Measurements from ENCODE around the gene MYL6B. TPM values are rescaled to one million over a fixed set of nuclear protein-coding genes. Genes with fewer than 3 reads are reported as not detected.
"Not testable (repeated sequence)": the region's sequence is repeated elsewhere in the genome, so short reads cannot be mapped to it uniquely, and the experiment has no call there.

The MYL6B gene
- polyA plus RNA-seq, 4 donors: 24.8 to 49.7 (median 29.9) TPM

GRCh38 chr12:56152756-56153677 is 630 bp downstream of the MYL6B start:
- Histone ChIP-seq H3K27ac (ENCODE audit: low read depth in 1 of 3, low read length in 2 of 3) (peak overlapping the region; percentile 6 to 96 (median 86)), H3K27me3 (ENCODE audit: control insufficient read depth in 3 of 3, insufficient read depth in 3 of 3, low read length in 3 of 3) (no peaks in the 10 kb centered on the region), H3K9me3 (ENCODE audit: control insufficient read depth in 2 of 2, insufficient read depth in 1 of 2, low read depth in 1 of 2, low read length in 1 of 2) (no peaks in the 10 kb centered on the region), H3K36me3 (ENCODE audit: control insufficient read depth in 3 of 3, insufficient read depth in 2 of 3, low read depth in 1 of 3, low read length in 3 of 3) (peaks cover 0 to 23% (median 5%) of the 10 kb centered on the region in 3 donors), H3K4me1 (ENCODE audit: control insufficient read depth in 3 of 3, insufficient read depth in 2 of 3, low read depth in 1 of 3, low read length in 2 of 3) (peaks cover 4 to 38% (median 7%) of the 10 kb centered on the region in 3 donors), H3K4me3 (ENCODE audit: low read depth in 1 of 3, low read length in 3 of 3) (peak overlapping the region; percentile 49 to 54 (median 52))
- FAIRE-seq: no peak
- WGBS, 3 donors: 3 to 10% (median 10%) methylated on average over 8 of the region's 8 CpGs
- peak in 1 of 2 donors; percentile 51 for DNase-seq

DNA sequence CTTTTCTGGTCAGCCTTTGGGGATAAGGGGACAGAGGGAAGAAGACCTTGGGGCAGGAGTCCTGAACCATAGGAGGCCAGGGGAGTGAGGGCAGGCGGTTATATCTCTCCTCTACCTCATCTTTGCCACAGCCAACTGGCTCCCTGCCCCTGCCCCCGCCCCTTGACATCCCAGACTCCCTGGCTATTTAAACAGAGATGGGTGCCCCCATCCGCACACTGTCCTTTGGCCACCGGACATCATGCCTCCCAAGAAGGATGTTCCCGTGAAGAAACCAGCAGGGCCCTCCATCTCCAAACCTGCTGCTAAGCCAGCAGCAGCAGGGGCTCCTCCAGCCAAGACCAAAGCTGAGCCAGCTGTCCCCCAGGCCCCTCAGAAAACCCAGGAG is 1.3 kb downstream of the MYL6B start:
- Histone ChIP-seq H3K9me3 (ENCODE audit: control insufficient read depth in 2 of 2, insufficient read depth in 1 of 2, low read depth in 1 of 2, low read length in 1 of 2) (no peaks in the 10 kb centered on the region), H3K4me3 (ENCODE audit: low read depth in 1 of 3, low read length in 3 of 3) (no peak overlapping the region), H3K27me3 (ENCODE audit: control insufficient read depth in 3 of 3, insufficient read depth in 3 of 3, low read length in 3 of 3) (no peaks in the 10 kb centered on the region), H3K4me1 (ENCODE audit: control insufficient read depth in 3 of 3, insufficient read depth in 2 of 3, low read depth in 1 of 3, low read length in 2 of 3) (peaks cover 4 to 38% (median 7%) of the 10 kb centered on the region in 3 donors), H3K36me3 (ENCODE audit: control insufficient read depth in 3 of 3, insufficient read depth in 2 of 3, low read depth in 1 of 3, low read length in 3 of 3) (peaks cover 0 to 23% (median 5%) of the 10 kb centered on the region in 3 donors), H3K27ac (ENCODE audit: low read depth in 1 of 3, low read length in 2 of 3) (no peak overlapping the region)
- WGBS, 3 donors: 75 to 87% (median 77%) methylated on average over 5 of the region's 5 CpGs
- DNase-seq (no peak), FAIRE-seq (no peak)

DNA sequence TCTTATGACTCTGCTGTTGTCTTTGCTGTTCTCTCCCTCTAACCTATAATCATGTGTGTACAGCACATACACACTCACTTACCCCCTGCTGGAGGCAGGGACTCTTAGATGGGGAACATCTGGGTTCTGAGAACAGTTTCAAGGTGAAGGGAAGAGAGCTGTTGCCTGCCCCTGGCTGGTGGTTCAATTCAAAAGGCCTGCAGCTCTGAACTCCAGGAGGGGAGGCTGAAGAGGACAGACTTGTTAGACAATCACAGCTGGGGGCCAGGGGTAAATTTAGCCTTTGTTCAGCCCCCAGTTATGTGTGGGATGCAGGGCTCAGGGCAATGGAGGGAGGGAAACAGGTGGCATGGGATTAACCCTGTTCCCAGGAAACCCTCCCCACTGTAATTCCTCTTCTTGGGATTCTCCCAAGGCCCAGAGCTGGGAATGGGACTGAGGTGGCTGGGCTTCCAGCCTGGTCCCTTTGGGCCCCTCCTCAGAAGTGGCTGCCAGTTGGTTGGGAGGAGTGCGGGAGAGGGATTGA is 1.9 kb downstream of the MYL6B start:
- Histone ChIP-seq H3K4me1 (ENCODE audit: control insufficient read depth in 3 of 3, insufficient read depth in 2 of 3, low read depth in 1 of 3, low read length in 2 of 3) (peaks cover 4 to 38% (median 7%) of the 10 kb centered on the region in 3 donors), H3K27ac (ENCODE audit: low read depth in 1 of 3, low read length in 2 of 3) (no peak overlapping the region), H3K9me3 (ENCODE audit: control insufficient read depth in 2 of 2, insufficient read depth in 1 of 2, low read depth in 1 of 2, low read length in 1 of 2) (no peaks in the 10 kb centered on the region), H3K27me3 (ENCODE audit: control insufficient read depth in 3 of 3, insufficient read depth in 3 of 3, low read length in 3 of 3) (no peaks in the 10 kb centered on the region), H3K36me3 (ENCODE audit: control insufficient read depth in 3 of 3, insufficient read depth in 2 of 3, low read depth in 1 of 3, low read length in 3 of 3) (peaks cover 0 to 25% (median 5%) of the 10 kb centered on the region in 3 donors), H3K4me3 (ENCODE audit: low read depth in 1 of 3, low read length in 3 of 3) (no peak overlapping the region)
- no peak for DNase-seq
- 92 to 97% (median 92%) methylated on average over 1 of the region's 1 CpG for WGBS, 3 donors
- FAIRE-seq: no peak

GRCh38 chr12:56154818-56155217 is 2.4 kb downstream of the MYL6B start:
- H3K36me3 ChIP-seq (ENCODE audit: control insufficient read depth in 3 of 3, insufficient read depth in 2 of 3, low read depth in 1 of 3, low read length in 3 of 3): peaks cover 0 to 27% (median 5%) of the 10 kb centered on the region in 3 donors
- no peak overlapping the region for H3K4me3 ChIP-seq (ENCODE audit: low read depth in 1 of 3, low read length in 3 of 3)
- peaks cover 4 to 44% (median 7%) of the 10 kb centered on the region in 3 donors for H3K4me1 ChIP-seq (ENCODE audit: control insufficient read depth in 3 of 3, insufficient read depth in 2 of 3, low read depth in 1 of 3, low read length in 2 of 3)
- no peaks in the 10 kb centered on the region for H3K27me3 ChIP-seq (ENCODE audit: control insufficient read depth in 3 of 3, insufficient read depth in 3 of 3, low read length in 3 of 3)
- FAIRE-seq (no peak), DNase-seq (no peak)
- no peak overlapping the region for H3K27ac ChIP-seq (ENCODE audit: low read depth in 1 of 3, low read length in 2 of 3)
- 89 to 92% (median 91%) methylated on average over 5 of the region's 5 CpGs for WGBS, 3 donors
- no peaks in the 10 kb centered on the region for H3K9me3 ChIP-seq (ENCODE audit: control insufficient read depth in 2 of 2, insufficient read depth in 1 of 2, low read depth in 1 of 2, low read length in 1 of 2)

DNA sequence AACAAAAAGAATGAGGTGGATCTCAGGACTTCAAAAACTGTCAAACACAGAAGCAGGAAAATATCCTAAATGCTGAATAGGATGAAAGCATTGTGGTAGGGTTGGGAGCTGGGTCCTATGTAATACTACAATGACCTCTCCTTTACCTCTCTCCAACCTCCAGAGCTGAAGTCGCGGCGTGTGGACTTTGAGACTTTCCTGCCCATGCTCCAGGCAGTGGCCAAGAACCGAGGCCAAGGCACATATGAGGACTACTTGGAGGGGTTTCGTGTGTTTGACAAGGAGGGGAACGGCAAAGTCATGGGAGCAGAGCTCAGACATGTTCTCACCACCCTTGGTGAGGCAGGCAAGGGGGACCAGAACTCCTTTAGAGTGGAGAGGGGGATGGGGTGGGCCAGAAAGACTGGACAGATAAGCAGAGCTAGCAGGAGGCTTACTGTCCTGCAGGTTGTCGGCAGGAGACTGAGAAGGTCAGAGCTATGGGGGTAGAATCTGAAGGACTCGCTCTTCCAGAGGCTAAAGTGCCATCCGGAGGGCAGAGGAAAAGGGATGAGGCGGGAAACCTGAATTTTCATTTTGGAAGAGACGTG is 3.0 kb downstream of the MYL6B start:
- no peaks in the 10 kb centered on the region for H3K27me3 ChIP-seq (ENCODE audit: control insufficient read depth in 3 of 3, insufficient read depth in 3 of 3, low read length in 3 of 3)
- peak overlapping the region in 1 of 3 donors; percentile 5 for H3K27ac ChIP-seq (ENCODE audit: low read depth in 1 of 3, low read length in 2 of 3)
- H3K36me3 ChIP-seq (ENCODE audit: control insufficient read depth in 3 of 3, insufficient read depth in 2 of 3, low read depth in 1 of 3, low read length in 3 of 3): peaks cover 0 to 29% (median 5%) of the 10 kb centered on the region in 3 donors
- FAIRE-seq: no peak
- no peak overlapping the region for H3K4me3 ChIP-seq (ENCODE audit: low read depth in 1 of 3, low read length in 3 of 3)
- DNase-seq: peak; percentile 39 to 74
- peaks cover 4 to 49% (median 7%) of the 10 kb centered on the region in 3 donors for H3K4me1 ChIP-seq (ENCODE audit: control insufficient read depth in 3 of 3, insufficient read depth in 2 of 3, low read depth in 1 of 3, low read length in 2 of 3)
- no peaks in the 10 kb centered on the region for H3K9me3 ChIP-seq (ENCODE audit: control insufficient read depth in 2 of 2, insufficient read depth in 1 of 2, low read depth in 1 of 2, low read length in 1 of 2)
- 64 to 86% (median 65%) methylated on average over 11 of the region's 11 CpGs for WGBS, 3 donors

DNA sequence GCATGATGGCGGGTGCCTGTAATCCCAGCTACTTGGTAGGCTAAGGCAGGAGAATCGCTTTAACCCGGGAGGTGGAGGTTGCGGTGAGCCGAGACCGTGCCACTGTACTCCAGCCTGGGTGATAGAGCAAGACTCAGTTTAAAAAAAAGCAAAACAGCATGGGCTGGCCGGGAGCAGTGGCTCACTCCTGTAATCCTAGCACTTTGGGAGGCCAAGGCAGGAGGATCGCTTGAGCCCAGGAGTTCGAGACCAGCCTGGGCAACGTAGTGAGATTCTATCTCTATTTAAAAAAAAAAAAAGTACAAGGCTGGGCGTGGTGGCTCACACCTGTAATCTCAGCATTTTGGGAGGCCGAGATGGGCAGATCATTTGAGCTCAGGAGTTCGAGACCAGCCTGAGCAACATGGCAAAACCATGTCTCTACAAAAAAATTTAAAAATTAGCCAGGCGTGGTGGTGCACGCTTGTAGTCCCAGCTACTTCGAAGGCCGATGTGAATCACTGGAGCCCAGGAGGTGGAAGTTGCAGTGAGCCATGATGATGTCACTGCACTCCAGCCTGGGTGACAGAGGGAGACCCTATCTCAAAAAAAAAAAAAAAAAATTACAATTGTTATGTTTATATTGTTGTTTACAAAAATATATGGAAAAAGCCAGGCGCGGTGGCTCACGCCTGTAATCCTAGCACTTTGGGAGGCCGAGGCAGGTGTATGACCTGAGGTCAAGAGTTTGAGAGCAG is 4.2 kb downstream of the MYL6B start:
- FAIRE-seq; H3K27me3 ChIP-seq (ENCODE audit: control insufficient read depth in 3 of 3, insufficient read depth in 3 of 3, low read length in 3 of 3); H3K9me3 ChIP-seq (ENCODE audit: control insufficient read depth in 2 of 2, insufficient read depth in 1 of 2, low read depth in 1 of 2, low read length in 1 of 2); DNase-seq: not testable (repeated sequence)
- Histone ChIP-seq H3K4me3 (ENCODE audit: low read depth in 1 of 3, low read length in 3 of 3) (peak overlapping the region in 2 of 3 donors; percentile 64 to 97), H3K4me1 (ENCODE audit: control insufficient read depth in 3 of 3, insufficient read depth in 2 of 3, low read depth in 1 of 3, low read length in 2 of 3) (peaks cover 4 to 51% (median 8%) of the 10 kb centered on the region in 3 donors), H3K36me3 (ENCODE audit: control insufficient read depth in 3 of 3, insufficient read depth in 2 of 3, low read depth in 1 of 3, low read length in 3 of 3) (peaks cover 8 to 41% (median 10%) of the 10 kb centered on the region in 3 donors), H3K27ac (ENCODE audit: low read depth in 1 of 3, low read length in 2 of 3) (peak overlapping the region in 2 of 3 donors; percentile 82 to 99)
- WGBS, 3 donors: 87 to 92% (median 91%) methylated on average over 21 of the region's 21 CpGs

GRCh38 chr12:56157201-56158028 is 5.0 kb downstream of the MYL6B start:
- FAIRE-seq: no peak
- WGBS, 3 donors: 4 to 9% (median 4%) methylated on average over 39 to 45 of the region's 45 CpGs
- H3K4me1 ChIP-seq (ENCODE audit: control insufficient read depth in 3 of 3, insufficient read depth in 2 of 3, low read depth in 1 of 3, low read length in 2 of 3): peaks cover 4 to 51% (median 11%) of the 10 kb centered on the region in 3 donors

More at GRCh38 chr12:56157201-56158028, 5.0 kb downstream of the MYL6B start:
- Histone ChIP-seq H3K27ac (ENCODE audit: low read depth in 1 of 3, low read length in 2 of 3) (peak overlapping the region; percentile 82 to 99 (median 93)), H3K4me3 (ENCODE audit: low read depth in 1 of 3, low read length in 3 of 3) (peak overlapping the region; percentile 43 to 97 (median 64)), H3K27me3 (ENCODE audit: control insufficient read depth in 3 of 3, insufficient read depth in 3 of 3, low read length in 3 of 3) (no peaks in the 10 kb centered on the region), H3K36me3 (ENCODE audit: control insufficient read depth in 3 of 3, insufficient read depth in 2 of 3, low read depth in 1 of 3, low read length in 3 of 3) (peaks cover 13 to 49% (median 18%) of the 10 kb centered on the region in 3 donors), H3K9me3 (ENCODE audit: control insufficient read depth in 2 of 2, insufficient read depth in 1 of 2, low read depth in 1 of 2, low read length in 1 of 2) (no peaks in the 10 kb centered on the region)
- DNase-seq: peak; percentile 77 to 86
